HepG2 (cell line): ENCODE data around the gene SCYL1. TPM values are rescaled to one million over a fixed set of nuclear protein-coding genes. Genes with fewer than 3 reads are reported as not detected.

Experiments used
- BCL3 ChIP-seq: sonication (generic); formaldehyde crosslinking; IDR thresholded peaks from 2 replicates; pipeline ENCODE4 v1.5.1; 2020; ENCODE audit warnings: mild to moderate bottlenecking, missing genetic modification reagents, moderate library complexity
- MZF1 ChIP-seq: sonication (generic); formaldehyde crosslinking; IDR thresholded peaks from 2 replicates; pipeline ENCODE4 v1.8.1; 2023; ENCODE audit warnings: mild to moderate bottlenecking, missing genetic modification reagents, borderline replicate concordance
- NFKBIZ ChIP-seq: IDR thresholded peaks from 2 replicates; pipeline ENCODE4 v1.6.1; 2018; ENCODE audit warnings: missing genetic modification reagents, missing compliant biosample characterization
- NR0B2 ChIP-seq: sonication (generic); formaldehyde crosslinking; IDR thresholded peaks from 2 replicates; pipeline ENCODE4 v1.4.0; 2020; ENCODE audit warnings: mild to moderate bottlenecking, missing genetic modification reagents
- SKIL ChIP-seq: sonication (generic); formaldehyde crosslinking; IDR thresholded peaks from 2 replicates; pipeline ENCODE4 v1.8.0; 2022; ENCODE audit warnings: missing genetic modification reagents, mild to moderate bottlenecking, moderate library complexity, borderline replicate concordance
- SNAPC2 ChIP-seq: sonication (generic); formaldehyde crosslinking; IDR thresholded peaks from 2 replicates; pipeline ENCODE4 v1.8.1; 2022; ENCODE audit warnings: mild to moderate bottlenecking, missing genetic modification reagents
- TBL1XR1 ChIP-seq: fragments of 150-350 bp; IDR thresholded peaks from 2 replicates; pipeline ENCODE4 v1.6.1; 2014; ENCODE audit warnings: borderline replicate concordance, low read length; ENCODE audit not compliant: partially characterized antibody
- TCF12 ChIP-seq, 2 experiments: fragments of 450-650 bp in 1 of 2; sonication (generic) in 1 of 2; formaldehyde crosslinking in 1 of 2; IDR thresholded peaks; 2 replicates each; pipeline versions ENCODE4 v1.6.1 to v1.8.0; 2017 to 2022; ENCODE audit warnings: antibody characterized with exemption in 1 of 2, mild to moderate bottlenecking in 1 of 2, missing genetic modification reagents in 1 of 2, moderate library complexity in 1 of 2
- THAP11 ChIP-seq: IDR thresholded peaks from 2 replicates; pipeline ENCODE4 v1.6.1; 2016; ENCODE audit warnings: missing biosample characterization, missing genetic modification reagents
- THAP9 ChIP-seq: sonication (generic); formaldehyde crosslinking; IDR thresholded peaks from 2 replicates; pipeline ENCODE4; 2020; ENCODE audit warnings: missing genetic modification reagents, mild to moderate bottlenecking, borderline replicate concordance
- ZFX ChIP-seq: sonication (generic); formaldehyde crosslinking; IDR thresholded peaks from 2 replicates; pipeline ENCODE4 v1.4.0; 2020; ENCODE audit warnings: mild to moderate bottlenecking, low read depth, missing genetic modification reagents, moderate library complexity
- ZNF143 ChIP-seq: sonication (generic); formaldehyde crosslinking; IDR thresholded peaks from 2 replicates; pipeline ENCODE4 v1.4.0; 2020; ENCODE audit warnings: missing genetic modification reagents
- ZNF34 ChIP-seq: sonication (generic); formaldehyde crosslinking; IDR thresholded peaks from 2 replicates; pipeline ENCODE4 v1.4.0; 2020; ENCODE audit warnings: mild to moderate bottlenecking, missing genetic modification reagents, borderline replicate concordance
- ZNF362 ChIP-seq: sonication (generic); formaldehyde crosslinking; IDR thresholded peaks from 2 replicates; pipeline ENCODE4 v1.4.0; 2020; ENCODE audit warnings: missing genetic modification reagents, mild to moderate bottlenecking, borderline replicate concordance
- ZNF841 ChIP-seq: sonication (generic); formaldehyde crosslinking; IDR thresholded peaks from 2 replicates; pipeline ENCODE4 v1.8.1; 2023; ENCODE audit warnings: missing genetic modification reagents, borderline replicate concordance
- ZNF879 ChIP-seq: sonication (generic); formaldehyde crosslinking; IDR thresholded peaks from 2 replicates; pipeline ENCODE4 v1.8.1; 2023; ENCODE audit warnings: missing genetic modification reagents
- ZNF891 ChIP-seq: sonication (generic); formaldehyde crosslinking; IDR thresholded peaks from 2 replicates; pipeline ENCODE4 v1.5.0; 2020; ENCODE audit warnings: mild to moderate bottlenecking, missing genetic modification reagents
- ZZZ3 ChIP-seq: sonication (generic); formaldehyde crosslinking; IDR thresholded peaks from 2 replicates; pipeline ENCODE4 v1.4.0; 2020; ENCODE audit warnings: missing genetic modification reagents, mild to moderate bottlenecking, borderline replicate concordance
- polyA plus RNA-seq, 8 experiments: library from polyadenylated mRNA; depleted of rRNA in 3 of 8; stranded (reverse) in 7 of 8; unstranded in 1 of 8; fragments of >200 nt; fragmentation: Illumina TruSeq in 4 of 8; extraction: Trizol in 4 of 8; gene quantifications; 2 replicates each; pipeline versions ENCODE4 v1.2.1 to v1.2.3, GENCODE V29; 2011 to 2016; ENCODE audit warnings: low read depth in 4 of 8, missing spikeins in 1 of 8, mixed read lengths in 1 of 8; ENCODE audit not compliant: insufficient read depth in 1 of 8
- total RNA-seq, 5 experiments: library from RNA; depleted of rRNA; stranded (reverse); fragments of >200 nt; fragmentation: Illumina TruSeq; extraction: Trizol; gene quantifications; 2 replicates each; pipeline ENCODE4 v1.2.3, GENCODE V29; 2016; ENCODE audit warnings: low read depth in 1 of 5

SCYL1 gene
- total and polyA plus RNA-seq, 2 of the 13 experiments (the other 11 are each of a cell fraction or from before 2014, with no cell fraction given): 65.9 to 103 TPM

- TF ChIP-seq ZNF362 (CRISPR knock-in tag): peak; percentile 34; the same call in 1 of the 2 replicates
- TF ChIP-seq THAP9 (CRISPR knock-in tag): 0 out of 2 replicates have a peak, but pooled peaks have one; percentile 46
- TF ChIP-seq NFKBIZ (CRISPR knock-in tag): no peak; the same call in 1 of the 2 replicates
- no peak for TF ChIP-seq ZNF879 (CRISPR knock-in tag)
- TF ChIP-seq THAP11: peak; percentile 86
- TF ChIP-seq NR0B2: no peak
- TF ChIP-seq SNAPC2: peak; percentile 52; the same call in 1 of the 2 replicates
- TF ChIP-seq SKIL (CRISPR knock-in tag): peak; percentile 72
- TF ChIP-seq BCL3 (CRISPR knock-in tag): 0 out of 2 replicates have a peak, but pooled peaks have one; percentile 28
- no peak for TF ChIP-seq ZZZ3 (CRISPR knock-in tag)
- TF ChIP-seq TCF12 (IDR thresholded peaks at IDR 0.05): no peak
- no peak; the same call in 1 of the 2 replicates for TF ChIP-seq TCF12 (CRISPR knock-in tag; IDR thresholded peaks at IDR 0.05)
- peak; percentile 88 for TF ChIP-seq ZFX (CRISPR knock-in tag)
- TF ChIP-seq MZF1 (CRISPR knock-in tag): no peak
- TF ChIP-seq ZNF143: peak; percentile 93
- no peak for TF ChIP-seq ZNF891 (CRISPR knock-in tag)
- no peak for TF ChIP-seq ZNF841 (CRISPR knock-in tag)
- no peak for TF ChIP-seq ZNF34 (CRISPR knock-in tag)
- TF ChIP-seq TBL1XR1: peak; percentile 76
These were observed 47.5 kb upstream of the SCYL1 start (continued) for GRCh38 chr11:65477149-65477965.
